AG09309 (cell line): Measurements from ENCODE around the gene CRTAC1.
A peak's percentile ranks its signal among the peaks of the same experiment; 100 is the strongest.

Experiments
- DNase-seq: peaks from one replicate; pipeline ENCODE4 v3.0.0-alpha.2; 2010; ENCODE audit warnings: low read depth
- H3K4me3 ChIP-seq: 2 replicates; pipeline ENCODE4 v1.5.1; 2011; ENCODE audit warnings: mild to moderate bottlenecking, low read depth, low read length, moderate library complexity; ENCODE audit not compliant: control insufficient read depth
- TF ChIP-seq, protein P1 (sequence below): IDR thresholded peaks from 2 replicates; pipeline ENCODE4 v1.5.1; 2011; ENCODE audit warnings: mild to moderate bottlenecking, low read depth, low read length, inconsistent platforms; ENCODE audit not compliant: insufficient read depth, control insufficient read depth; ENCODE audit errors: missing control alignments

CRTAC1 gene

DNA sequence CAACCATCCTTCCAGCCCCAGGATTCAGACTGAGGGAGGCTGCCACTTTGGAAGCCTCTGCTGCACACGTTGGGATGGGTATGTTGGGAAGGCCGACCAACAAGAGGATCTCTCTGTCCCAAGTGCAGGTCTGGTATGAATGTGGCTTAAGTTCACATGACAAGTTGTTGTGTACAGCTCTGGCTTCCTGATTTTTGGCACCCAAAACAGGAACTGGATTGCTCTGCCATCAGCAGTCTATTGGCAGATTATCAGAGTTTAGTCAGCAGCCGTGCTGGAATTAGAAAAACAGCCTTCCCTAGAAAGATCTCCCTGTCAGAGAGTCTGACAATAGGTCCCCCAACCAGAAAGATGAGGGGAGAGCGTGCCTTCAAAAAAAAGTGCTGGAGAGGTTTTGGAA, 113.8 kb downstream of the CRTAC1 start:
- no peak for DNase-seq
- TF ChIP-seq, protein P1, sequence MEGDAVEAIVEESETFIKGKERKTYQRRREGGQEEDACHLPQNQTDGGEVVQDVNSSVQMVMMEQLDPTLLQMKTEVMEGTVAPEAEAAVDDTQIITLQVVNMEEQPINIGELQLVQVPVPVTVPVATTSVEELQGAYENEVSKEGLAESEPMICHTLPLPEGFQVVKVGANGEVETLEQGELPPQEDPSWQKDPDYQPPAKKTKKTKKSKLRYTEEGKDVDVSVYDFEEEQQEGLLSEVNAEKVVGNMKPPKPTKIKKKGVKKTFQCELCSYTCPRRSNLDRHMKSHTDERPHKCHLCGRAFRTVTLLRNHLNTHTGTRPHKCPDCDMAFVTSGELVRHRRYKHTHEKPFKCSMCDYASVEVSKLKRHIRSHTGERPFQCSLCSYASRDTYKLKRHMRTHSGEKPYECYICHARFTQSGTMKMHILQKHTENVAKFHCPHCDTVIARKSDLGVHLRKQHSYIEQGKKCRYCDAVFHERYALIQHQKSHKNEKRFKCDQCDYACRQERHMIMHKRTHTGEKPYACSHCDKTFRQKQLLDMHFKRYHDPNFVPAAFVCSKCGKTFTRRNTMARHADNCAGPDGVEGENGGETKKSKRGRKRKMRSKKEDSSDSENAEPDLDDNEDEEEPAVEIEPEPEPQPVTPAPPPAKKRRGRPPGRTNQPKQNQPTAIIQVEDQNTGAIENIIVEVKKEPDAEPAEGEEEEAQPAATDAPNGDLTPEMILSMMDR: no peak
- H3K4me3 ChIP-seq: no peak overlapping the region

DNA sequence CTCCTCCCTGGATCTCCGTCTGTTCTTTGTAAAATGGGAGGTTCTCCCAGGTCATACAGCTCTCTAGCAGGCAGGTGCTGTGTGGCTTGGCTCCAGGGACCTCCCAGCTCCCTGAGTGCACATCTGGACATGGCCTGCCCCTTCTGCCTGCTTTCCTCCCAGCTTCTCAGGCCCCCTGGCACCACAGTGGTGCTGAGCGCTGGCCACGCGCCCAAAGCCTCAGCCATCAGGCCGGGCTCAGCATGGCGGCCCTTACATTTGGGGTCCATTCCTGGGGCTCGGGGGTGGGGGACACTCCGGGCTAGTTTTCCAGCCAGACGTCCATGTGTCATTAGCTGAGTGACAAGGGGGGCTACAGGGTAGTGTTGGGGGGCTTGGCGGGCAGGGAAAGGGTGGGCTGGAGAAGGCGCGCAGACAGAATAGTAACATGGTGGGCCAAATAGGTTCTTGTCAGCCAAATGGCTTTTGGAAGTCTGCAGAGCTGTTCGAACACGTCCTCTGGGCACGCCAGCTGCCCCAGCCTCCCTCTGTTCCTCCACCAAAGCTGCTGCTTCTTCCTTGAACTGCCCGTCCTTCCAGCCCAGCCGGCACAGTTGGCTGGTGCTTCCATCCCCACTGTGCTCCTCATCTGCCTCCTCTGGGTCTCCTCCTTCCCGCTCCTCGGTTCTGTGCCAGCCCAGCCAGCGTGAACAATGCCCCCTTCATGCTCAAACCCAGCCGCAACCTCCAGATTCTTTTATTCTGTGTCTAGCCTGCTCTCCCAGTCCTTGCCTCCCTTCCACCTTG, 114.9 kb downstream of the CRTAC1 start:
- DNase-seq: no peak
- no peak overlapping the region for H3K4me3 ChIP-seq
- TF ChIP-seq, protein P1: no peak

- TF ChIP-seq, protein P1: peak; percentile 93
- DNase-seq: peak; percentile 2
- no peak overlapping the region for H3K4me3 ChIP-seq
Measured at GRCh38 chr10:97914837-97915211, 115.6 kb downstream of the CRTAC1 start.

- no peak for DNase-seq
- TF ChIP-seq, protein P1: no peak
- no peak overlapping the region for H3K4me3 ChIP-seq
Measured at GRCh38 chr10:97914171-97914836, 116.1 kb downstream of the CRTAC1 start.

- no peak overlapping the region for H3K4me3 ChIP-seq
- DNase-seq: no peak
- TF ChIP-seq, protein P1: no peak
Measured at GRCh38 chr10:97913614-97914013, 116.8 kb downstream of the CRTAC1 start.

DNA sequence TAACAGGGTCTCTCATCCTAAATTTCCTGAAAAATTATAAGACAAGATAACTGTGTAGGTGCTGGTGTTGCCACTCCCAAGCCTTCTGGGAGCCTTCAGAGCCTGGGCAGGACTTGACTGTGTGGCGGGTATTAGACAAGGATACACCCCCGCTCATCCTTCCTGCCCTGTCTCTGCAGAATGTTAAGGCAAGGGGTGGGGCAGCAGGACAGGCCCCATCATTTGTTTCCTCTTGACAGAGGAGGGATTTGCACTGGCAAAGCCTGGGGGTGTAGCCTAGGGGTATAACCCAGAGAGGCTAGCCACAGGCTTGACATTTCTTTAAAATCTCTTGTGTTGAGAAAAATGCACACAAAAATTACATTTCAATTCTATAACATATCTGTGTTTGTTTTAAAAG, 117.2 kb downstream of the CRTAC1 start:
- no peak for DNase-seq
- no peak overlapping the region for H3K4me3 ChIP-seq
- TF ChIP-seq, protein P1: no peak
